H1 (cell line): ENCODE results near the gene SLC17A5.

Experiments
- ASH2L ChIP-seq: fragments of 200-600, 300-600 bp; sonication (generic); IDR thresholded peaks from one replicate; pipeline ENCODE4 v1.7.1; 2017; ENCODE audit warnings: low read length
- POLR2A ChIP-seq, 2 experiments: IDR thresholded peaks; 1 replicate in 1 of 2; 2 replicates in 1 of 2; pipeline ENCODE4 v1.6.1; 2011; ENCODE audit warnings: low read depth in 2 of 2, low read length in 2 of 2, mild to moderate bottlenecking in 2 of 2; ENCODE audit errors: control extremely low read depth in 1 of 2
- RAD21 ChIP-seq, 2 experiments: IDR thresholded peaks in 1 of 2; conservative IDR thresholded peaks in 1 of 2; 2 replicates each; pipeline ENCODE4 v1.6.1; 2011; ENCODE audit warnings: low read depth in 2 of 2, low read length in 2 of 2, improper control_type of control experiment in 1 of 2, inconsistent platforms in 1 of 2, mild to moderate bottlenecking in 1 of 2, moderate library complexity in 1 of 2
- TF ChIP-seq, protein P1 (sequence below), 3 experiments: IDR thresholded peaks; 1 replicate in 2 of 3; 2 replicates in 1 of 3; pipeline versions ENCODE4 v1.5.1 to v1.6.1; 2011; ENCODE audit warnings: low read length in 3 of 3, mild to moderate bottlenecking in 3 of 3, inconsistent platforms in 2 of 3, low read depth in 1 of 3, moderate library complexity in 1 of 3; ENCODE audit not compliant: insufficient read depth in 1 of 3; ENCODE audit errors: control extremely low read depth in 1 of 3

- no peak for TF ChIP-seq ASH2L
- no peak for TF ChIP-seq POLR2A (IDR thresholded peaks at IDR 0.05; ENCODE audit: control extremely low read depth in 1 of 2, low read depth in 2 of 2, low read length in 2 of 2)
- TF ChIP-seq, protein P1, sequence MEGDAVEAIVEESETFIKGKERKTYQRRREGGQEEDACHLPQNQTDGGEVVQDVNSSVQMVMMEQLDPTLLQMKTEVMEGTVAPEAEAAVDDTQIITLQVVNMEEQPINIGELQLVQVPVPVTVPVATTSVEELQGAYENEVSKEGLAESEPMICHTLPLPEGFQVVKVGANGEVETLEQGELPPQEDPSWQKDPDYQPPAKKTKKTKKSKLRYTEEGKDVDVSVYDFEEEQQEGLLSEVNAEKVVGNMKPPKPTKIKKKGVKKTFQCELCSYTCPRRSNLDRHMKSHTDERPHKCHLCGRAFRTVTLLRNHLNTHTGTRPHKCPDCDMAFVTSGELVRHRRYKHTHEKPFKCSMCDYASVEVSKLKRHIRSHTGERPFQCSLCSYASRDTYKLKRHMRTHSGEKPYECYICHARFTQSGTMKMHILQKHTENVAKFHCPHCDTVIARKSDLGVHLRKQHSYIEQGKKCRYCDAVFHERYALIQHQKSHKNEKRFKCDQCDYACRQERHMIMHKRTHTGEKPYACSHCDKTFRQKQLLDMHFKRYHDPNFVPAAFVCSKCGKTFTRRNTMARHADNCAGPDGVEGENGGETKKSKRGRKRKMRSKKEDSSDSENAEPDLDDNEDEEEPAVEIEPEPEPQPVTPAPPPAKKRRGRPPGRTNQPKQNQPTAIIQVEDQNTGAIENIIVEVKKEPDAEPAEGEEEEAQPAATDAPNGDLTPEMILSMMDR (IDR thresholded peaks at IDR 0.05; ENCODE audit: control extremely low read depth in 1 of 3, insufficient read depth in 1 of 3, low read depth in 1 of 3, low read length in 3 of 3), result no peak
- no peak for TF ChIP-seq RAD21 (IDR thresholded peaks at IDR 0.05 in 1 of 2, conservative IDR thresholded peaks at IDR 0.05 in 1 of 2; ENCODE audit: low read depth in 2 of 2, low read length in 2 of 2)
Measured at GRCh38 chr6:73556836-73557235, 97.0 kb downstream of the SLC17A5 start.
